ENCODE results near the gene LRMDA. TPM values are rescaled to one million over a fixed set of nuclear protein-coding genes. Genes with fewer than 3 reads are reported as not detected.

LRMDA gene
- polyA plus RNA-seq, 4 donors, result 19.1 to 23.0 (median 20.7) TPM

GRCh38 chr10:76291885-76292284, 860.5 kb downstream of the LRMDA start:
- no peak for DNase-seq (ENCODE audit: low read depth in 4 of 4, low spot score in 3 of 4)

DNA sequence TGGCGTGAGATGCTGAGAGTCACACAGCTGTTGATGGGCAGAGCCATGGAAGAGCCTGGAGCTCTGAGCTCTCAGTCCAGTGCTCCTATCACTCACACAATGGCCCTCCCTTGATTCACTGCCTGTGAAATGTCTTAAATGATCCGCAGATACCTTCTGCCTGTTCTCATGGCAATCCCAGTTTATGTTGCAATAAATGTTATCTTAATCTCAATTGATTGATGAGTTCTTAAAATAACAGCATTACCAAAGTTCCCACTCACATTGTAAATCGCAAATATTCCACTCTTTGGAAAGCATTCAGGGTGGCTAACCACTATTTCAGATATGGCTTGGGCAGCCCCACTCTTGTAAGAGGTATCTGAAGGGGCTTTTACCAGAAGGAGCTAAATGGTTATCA, 865.5 kb downstream of the LRMDA start:
- no peak for DNase-seq (ENCODE audit: low read depth in 4 of 4, low spot score in 3 of 4)

- no peak for DNase-seq (ENCODE audit: low read depth in 4 of 4, low spot score in 3 of 4)
These were observed 865.9 kb downstream of the LRMDA start for GRCh38 chr10:76297358-76297757.

DNA sequence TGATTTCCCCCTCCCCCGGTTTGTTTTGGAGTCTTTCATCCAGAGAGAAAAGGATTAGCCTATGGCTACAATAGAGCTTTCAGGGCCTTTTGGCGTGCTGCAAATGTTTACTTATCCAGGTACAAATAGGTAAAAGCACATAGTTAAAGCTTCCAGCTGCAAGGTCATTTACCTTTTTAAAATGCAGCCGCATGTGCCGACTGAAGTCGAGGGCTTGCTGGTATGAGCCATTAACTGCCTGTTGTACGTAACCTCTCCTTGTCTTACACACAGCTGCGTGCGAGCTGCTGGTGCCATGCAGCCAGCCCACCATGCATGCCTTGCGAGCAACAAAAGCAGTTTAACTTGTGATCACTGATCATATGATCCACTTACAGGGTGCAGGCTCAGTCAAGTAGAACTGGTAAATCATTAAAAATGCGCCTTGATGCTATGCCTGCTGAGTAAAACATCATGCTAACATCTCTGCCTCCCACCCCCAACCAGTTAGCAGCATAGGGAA, 866.4 kb downstream of the LRMDA start:
- no peak for DNase-seq (ENCODE audit: low read depth in 4 of 4, low spot score in 3 of 4)

DNA sequence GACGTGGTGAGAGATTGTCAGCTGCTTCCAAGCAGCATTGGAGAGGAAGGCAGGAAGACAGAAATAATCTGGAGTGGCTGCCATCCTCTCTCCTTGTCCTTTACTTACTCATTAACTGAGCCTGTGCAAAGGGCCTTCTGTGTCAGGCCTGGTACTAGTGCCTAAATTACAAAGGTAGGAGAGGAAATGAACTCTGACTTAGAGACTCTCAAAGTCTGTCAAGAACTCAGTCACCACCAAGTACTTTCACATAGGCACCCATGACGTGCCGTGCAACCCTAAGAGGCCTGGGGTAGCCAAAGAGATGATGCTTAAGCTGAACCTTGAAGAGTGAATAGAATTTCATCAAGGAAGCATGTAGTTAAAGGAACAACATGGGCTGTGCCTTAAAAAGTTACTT, 866.9 kb downstream of the LRMDA start:
- DNase-seq (ENCODE audit: low read depth in 4 of 4, low spot score in 3 of 4), result no peak

DNA sequence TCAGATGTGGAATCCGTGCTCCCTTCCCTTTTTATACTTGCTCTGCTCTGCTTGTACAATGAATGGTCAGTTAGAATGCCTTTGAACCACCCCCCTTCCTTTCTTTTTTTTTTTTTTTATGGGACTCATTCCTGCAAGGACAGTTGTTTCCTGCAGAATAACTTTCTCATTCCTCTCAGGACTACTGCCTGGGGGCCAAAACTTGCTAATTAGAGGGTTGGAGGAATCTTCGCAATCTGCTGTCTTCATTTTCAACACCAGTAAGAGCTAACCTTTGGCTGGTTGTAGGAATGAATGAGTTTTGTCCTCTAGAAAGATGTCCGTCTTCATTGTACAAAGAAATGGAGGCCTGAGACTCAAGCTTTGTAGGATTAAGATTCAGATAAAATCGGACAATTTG, 868.1 kb downstream of the LRMDA start:
- DNase-seq (ENCODE audit: low read depth in 4 of 4, low spot score in 3 of 4), result no peak

DNA sequence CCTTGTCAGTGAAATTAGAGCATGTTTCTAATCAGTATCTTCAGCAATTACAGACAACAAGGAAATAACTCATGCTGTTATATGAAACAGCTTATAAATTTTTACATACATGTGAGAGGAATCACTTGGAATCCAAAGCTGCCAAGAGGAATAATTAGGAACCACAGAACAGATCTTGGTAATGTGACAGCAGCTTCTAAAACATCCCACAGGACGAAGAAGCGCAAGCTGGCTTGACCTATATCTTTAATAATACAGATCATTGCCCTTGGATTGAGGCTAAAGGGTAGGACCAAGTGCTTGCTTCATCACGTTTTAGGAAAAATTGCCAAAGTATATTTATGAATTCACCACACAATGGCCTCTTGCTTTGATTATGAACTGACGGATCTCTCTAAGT, 869.8 kb downstream of the LRMDA start:
- DNase-seq (ENCODE audit: low read depth in 4 of 4, low spot score in 3 of 4), result no peak

GRCh38 chr10:76301950-76302349, 870.5 kb downstream of the LRMDA start:
- DNase-seq (ENCODE audit: low read depth in 4 of 4, low spot score in 3 of 4), result no peak

DNA sequence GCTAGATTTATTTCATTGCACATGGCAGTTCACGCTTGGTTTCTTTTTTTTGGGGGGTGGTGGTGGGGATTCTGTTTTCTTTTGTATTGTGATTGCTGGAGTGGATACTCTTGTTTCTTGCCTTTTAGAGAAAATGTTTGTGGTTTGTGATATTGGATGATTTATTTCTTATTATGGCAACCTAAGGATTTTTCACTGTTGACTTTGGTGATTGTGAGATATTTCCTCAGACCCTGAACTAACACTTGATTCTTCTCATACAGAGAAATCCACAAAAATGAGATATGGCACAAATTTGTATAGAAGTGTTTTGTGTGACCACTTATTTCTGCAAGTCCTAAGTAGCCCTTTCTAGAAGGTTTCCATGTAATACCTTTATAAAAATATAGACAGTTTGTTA, 871.1 kb downstream of the LRMDA start:
- no peak for DNase-seq (ENCODE audit: low read depth in 4 of 4, low spot score in 3 of 4)

DNA sequence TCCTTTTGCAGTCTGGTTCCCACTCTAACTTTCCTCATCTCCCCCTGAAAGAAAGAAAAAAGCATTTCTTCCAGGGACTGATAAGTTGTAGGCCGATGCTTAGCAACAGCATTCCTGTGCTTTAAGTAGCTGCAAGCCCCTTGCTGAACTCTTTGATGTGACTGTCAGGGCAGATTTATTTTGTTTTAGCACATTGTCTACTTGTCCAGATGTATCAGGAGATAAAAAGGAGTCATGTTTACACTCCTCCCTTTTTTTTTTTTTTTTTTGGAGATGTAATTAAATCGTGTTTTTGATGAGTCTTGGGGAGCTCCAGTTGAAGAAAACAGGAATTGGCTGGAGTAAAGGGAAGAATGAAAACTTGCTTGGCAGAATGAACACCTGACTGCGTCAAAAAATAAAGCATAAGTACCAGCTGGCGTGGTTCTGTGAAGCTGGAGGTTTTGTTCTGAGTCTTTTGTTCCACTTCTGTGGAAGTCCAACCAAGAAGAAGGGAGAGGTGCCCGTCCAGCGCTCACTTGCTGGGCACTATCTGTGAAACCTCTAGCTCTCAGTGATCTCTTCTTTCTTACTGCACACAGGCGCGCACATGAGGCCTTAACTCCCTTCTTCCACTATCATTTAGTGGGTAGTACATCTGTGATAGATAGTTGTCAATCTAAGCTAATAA, 871.7 kb downstream of the LRMDA start:
- DNase-seq (ENCODE audit: low read depth in 4 of 4, low spot score in 3 of 4), result peak in 1 of 4 donors; percentile 87

GRCh38 chr10:76303682-76304316, 872.4 kb downstream of the LRMDA start:
- peak in 1 of 4 donors; percentile 81 for DNase-seq (ENCODE audit: low read depth in 4 of 4, low spot score in 3 of 4)

DNA sequence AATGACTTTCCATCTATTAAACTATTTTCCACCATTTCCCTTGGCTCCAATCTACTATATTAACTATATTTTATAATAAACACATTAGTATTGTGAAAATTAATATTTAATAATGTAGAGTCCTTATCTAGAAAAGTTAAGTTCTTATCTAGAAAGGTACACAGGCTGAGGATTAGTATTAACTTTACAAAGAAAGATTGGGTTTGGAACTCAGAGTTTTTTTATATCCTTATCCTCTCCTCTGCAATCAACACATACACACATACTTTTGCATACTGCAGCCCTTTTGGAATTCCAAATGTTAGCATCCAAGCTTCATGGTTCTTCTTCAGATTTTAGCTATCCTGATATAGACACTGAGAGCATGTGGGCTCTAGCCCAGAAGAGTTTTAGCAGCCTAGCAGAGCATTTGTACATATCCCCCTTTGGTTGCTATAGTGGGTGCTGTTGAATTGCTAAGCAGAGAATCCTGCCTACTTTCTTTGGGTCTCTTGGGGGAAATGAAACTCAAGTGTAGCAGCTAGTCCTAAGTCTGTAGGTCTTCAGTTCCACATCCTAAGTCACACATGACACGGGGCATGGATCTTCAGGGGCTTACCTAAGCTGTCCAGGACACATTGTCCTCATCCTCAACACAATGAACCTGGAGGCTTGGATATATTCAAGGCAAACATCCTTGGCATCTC, 874.6 kb downstream of the LRMDA start:
- DNase-seq (ENCODE audit: low read depth in 4 of 4, low spot score in 3 of 4), result no peak

- DNase-seq (ENCODE audit: low read depth in 4 of 4, low spot score in 3 of 4), result no peak
These were observed 875.4 kb downstream of the LRMDA start for GRCh38 chr10:76306856-76307255.

GRCh38 chr10:76309070-76309469, 877.6 kb downstream of the LRMDA start:
- no peak for DNase-seq (ENCODE audit: low read depth in 4 of 4, low spot score in 3 of 4)

DNA sequence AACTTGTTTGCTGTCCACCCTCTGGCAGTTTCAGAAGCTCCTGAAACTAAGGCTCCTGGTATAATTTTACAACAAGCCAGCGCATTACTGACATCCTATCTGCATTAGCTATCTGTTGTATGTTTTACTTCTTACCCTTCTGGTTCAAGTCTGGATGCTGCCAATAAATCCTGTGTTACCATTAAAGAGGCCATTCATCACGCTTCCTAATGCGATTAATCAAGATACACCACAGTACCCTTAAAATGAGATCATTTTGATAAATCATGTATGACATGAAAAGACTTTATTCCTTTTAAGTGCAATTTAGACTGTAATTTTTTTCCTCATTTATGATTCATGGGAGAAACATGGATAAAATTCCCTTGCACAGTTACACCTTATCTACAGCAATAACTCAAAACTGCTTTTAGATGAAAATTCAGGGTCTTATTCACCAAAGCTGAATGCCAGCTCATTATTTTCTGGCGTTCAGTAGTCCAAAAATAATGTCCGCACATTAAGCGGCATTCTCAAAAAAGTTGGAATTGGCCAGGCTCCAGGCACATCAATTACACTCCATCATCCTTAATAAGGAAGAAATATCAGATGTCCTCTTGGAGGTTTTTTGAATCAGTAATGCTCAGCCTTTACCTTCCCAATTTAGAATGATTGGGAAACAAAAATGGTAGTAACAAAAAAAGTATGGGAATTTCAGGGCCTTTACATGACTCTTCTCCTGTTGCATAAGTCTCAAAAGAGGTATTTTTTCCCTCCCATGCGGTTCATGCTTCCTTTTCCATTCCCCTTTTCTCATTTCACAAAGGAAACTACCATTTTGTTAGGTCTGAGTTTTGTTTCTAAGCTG, 878.5 kb downstream of the LRMDA start:
- no peak for DNase-seq (ENCODE audit: low read depth in 4 of 4, low spot score in 3 of 4)

DNA sequence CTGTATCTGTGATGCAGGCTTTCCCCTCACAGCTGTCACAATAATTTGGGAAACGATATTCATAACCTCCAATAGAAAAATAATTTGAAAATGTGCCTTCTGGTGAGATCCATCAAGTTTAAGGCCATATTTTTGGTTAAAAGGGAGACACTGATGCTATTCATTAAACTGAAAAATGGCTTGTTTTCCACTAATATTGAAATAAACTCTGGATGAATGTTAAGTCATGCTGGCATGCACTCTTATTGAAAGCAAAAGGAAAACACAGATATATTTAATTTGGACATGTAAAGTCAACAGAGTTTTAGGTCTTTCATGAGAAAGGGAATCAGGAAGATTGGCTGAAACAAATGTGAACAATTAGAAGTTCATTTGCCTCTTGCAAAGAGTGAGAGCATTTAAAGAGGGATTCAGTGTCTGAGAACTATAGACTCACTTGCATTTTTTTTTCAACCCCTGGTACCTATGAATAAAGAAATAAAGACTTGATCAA, 879.2 kb downstream of the LRMDA start:
- DNase-seq (ENCODE audit: low read depth in 4 of 4, low spot score in 3 of 4), result no peak

DNA sequence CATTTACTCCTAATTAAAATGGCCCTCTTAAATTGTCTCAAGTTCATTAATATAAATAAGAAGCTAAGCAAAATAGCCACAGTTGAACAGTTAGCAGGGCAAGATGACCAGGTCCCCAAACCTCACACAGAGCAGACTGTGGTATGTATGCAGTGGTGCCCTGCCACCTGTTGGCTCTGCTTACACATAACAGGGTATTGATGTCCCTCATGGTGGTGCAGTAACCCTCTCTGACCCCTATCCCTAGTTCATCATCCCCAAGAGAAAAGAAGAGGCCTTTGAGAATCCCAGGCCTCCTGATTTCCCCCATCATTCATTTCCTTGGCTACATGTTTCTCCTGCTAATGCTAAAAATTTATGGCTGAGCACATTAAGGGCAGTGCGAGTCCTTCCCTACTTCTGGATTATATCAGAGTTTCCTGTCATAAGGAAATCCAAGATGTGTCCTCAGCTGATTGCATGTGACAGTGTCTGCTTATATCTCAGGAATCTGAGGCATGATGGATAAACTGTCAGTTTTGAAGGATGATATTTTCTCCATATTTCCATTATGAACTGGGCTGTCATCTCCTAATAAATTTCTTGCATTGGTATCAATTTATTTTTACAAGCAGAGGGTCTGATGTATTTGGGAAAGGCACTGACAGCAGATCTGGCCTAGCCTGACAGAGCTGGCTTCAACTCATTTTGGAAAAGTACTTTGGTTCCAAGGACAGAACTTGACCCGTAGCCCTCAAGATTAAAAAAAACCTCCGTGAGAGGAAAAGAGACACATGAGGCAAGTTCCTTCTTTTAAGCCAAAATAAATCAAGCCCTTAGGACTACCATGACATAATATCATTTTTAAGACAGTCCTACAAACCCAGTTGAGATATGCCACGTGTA, 880.6 kb downstream of the LRMDA start:
- DNase-seq (ENCODE audit: low read depth in 4 of 4, low spot score in 3 of 4), result no peak

GRCh38 chr10:76315240-76315639, 883.8 kb downstream of the LRMDA start:
- no peak for DNase-seq (ENCODE audit: low read depth in 4 of 4, low spot score in 3 of 4)

GRCh38 chr10:76316234-76316633, 884.8 kb downstream of the LRMDA start:
- no peak for DNase-seq (ENCODE audit: low read depth in 4 of 4, low spot score in 3 of 4)

- DNase-seq (ENCODE audit: low read depth in 4 of 4, low spot score in 3 of 4), result no peak
These were observed 885.7 kb downstream of the LRMDA start for GRCh38 chr10:76317078-76317477.
